HG03159 (cell line): ENCODE results near the gene SELENBP1.

Experiments
- ATAC-seq: cut with Tn5 transposase; IDR thresholded peaks from one replicate; pipeline ENCODE4 v1.9.1; 2021; ENCODE audit warnings: mild to moderate bottlenecking, moderate library complexity; ENCODE audit not compliant: unreplicated experiment

The SELENBP1 gene

DNA sequence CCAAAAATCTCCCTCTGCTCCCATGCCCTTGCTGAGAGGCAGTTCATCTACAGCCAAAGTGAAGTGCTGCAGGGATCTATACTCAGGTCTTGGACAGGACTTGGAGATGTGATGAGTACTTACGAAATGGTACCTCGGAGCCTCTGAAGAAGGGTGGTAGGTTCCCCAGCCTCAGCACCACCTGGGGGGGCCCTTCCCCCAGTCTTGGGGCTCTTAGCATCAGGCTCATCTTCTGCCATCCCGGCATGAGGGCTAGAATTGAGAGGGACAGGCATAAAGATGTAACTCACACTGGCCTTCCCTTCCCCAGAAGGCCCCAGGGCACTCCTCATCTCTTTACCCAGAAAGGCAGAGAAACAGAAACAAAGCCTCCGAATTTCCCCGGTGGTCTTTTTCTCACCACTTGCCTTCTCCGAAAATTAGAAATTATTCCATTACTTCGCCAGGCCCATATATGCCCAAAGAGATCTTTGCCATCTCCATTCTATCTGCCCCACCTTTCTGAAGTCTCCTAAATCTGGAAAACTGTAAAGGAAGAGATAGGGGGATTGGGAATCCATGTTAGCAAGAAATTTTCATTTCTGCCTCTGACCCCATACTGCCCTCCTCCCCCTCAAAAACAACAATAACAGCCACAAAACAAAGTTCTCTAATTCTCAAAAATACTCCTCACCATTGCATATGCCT is 26.3 kb downstream of the SELENBP1 start:
- no peak for ATAC-seq

DNA sequence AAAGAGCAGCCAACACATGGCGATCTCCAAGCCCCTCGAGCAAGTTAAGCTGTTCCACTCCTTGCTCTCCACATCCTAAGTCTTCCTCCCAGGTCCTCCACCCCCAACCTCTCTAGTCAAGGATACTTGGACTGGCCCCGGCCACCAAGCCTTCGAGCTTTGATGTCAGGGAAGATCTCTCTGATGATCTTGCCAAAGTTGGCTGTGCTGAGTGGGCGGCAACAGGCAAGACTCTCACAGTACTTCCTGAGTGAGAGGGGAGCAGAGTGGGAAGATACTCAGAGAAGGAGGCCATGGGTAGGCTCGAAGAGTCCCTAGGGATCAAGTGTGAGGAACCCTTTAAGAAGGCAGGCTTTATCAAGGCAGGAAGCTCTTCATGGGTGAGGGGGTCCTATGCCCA is 28.2 kb downstream of the SELENBP1 start:
- no peak for ATAC-seq

DNA sequence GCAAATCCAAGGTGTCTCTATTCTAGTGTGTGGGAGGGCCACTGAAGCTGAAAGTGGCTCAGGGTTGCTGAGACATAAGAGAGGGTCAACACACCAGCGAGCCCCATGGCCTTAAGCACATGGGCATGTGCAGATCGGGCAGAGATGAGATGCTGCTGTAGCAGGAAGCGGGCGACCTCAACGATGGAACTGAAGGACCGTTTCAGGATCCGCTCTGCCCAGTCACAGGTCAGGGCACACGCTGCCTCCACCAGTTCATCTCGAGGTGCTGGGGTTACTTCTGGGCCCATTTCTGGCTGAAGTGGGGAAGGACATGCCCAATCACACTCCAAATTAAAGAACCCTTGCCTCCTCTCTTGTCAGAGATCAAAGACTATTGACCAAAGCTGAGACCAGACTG is 28.9 kb downstream of the SELENBP1 start:
- ATAC-seq = no peak

DNA sequence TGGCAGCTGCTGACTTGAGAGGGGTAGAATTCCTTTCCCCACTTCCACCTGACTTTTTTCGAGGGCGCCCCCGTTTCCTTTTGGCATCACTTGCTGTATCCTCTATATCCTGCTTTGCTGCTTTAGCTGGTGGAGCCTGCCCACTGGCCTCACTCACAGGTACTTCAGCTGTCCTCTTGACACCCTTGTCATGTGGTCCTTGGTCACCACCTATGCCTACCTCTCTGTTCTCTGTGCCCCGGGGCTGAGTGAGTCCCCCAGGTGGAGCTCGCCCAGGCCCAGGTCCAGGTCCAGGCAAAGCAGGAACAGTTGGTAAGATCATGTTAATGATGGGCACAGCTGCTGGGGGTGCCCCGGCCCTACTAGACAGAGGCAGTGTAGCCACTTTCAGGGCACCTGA is 29.9 kb downstream of the SELENBP1 start:
- no peak for ATAC-seq

DNA sequence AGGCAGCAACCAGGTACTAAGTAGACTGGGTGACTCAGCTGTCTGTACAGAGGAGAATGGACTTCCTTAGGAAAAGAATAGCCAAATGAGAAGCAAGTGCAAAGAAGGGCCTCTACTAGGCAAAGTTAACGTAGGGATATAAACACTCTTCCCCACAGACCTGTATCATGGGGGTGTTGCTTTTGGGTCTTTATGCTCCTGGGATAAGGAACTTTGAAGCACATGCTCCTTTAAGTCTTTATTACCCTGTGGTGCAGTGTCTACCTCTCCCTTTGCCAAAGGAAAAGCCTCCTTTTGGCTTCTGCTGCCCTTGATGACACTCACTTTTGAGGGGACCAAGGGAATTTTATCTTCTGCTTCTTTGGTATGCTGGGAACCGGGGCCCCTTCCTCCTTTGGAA is 30.5 kb downstream of the SELENBP1 start:
- no peak for ATAC-seq

DNA sequence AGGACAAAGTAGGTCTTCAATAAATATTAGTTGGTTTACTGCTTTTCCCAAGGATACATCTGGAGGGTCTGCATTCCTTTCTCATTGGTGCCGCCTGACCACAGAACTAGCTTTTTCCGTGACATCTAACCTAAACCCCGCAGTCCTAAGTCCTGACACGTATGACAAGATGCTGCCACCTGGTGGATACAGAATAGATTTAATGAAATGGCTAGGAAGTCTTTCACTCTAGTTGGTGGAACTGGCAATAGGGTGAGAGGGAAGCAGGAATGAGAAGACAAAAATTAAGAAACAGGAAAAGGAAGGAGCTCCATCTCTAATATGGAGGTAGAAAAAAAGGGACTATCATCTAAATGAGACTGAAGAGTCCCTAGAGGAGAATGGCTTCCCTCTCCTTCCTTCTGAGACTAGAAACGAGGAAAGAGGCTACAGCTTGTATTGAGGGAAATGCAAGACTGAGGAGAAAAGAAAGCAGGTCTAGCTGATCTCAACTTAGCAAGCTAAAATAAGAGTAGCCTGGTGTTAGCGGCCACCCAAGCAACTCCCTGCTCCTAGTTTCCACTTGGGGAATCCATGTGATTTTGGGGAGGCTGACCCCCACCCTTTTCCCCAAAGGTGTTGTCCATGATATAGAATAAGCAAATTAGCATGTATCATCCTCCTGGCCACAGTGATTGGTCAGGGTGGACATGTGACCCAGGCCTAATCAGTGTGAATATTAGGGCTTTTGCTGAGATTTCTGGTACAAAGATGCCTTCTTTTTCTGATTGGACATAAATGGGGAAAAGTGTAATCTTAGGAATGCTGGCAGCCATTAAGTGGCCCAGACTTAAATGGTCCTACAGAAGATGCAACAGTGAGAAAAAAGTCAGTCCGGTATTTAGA is 31.4 kb downstream of the SELENBP1 start:
- ATAC-seq = no peak

DNA sequence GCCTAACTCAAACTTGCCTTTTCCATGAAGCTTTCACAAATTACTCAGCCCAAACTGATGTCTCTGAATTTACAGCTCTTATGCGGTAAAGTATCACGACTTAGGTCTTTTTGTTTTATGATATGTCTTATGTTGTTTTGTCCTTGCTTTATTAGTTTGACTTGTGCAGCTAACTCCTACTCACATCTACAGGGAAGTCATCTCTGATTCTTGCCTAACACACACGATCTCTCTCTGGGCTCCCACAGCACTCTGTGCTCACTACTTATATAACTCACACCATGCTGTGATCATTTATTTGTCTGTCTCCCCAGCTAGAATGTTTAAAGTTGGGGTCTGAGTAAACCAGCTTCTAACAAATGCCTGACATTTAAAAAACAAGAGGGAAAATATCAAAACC is 35.9 kb downstream of the SELENBP1 start:
- no peak for ATAC-seq

DNA sequence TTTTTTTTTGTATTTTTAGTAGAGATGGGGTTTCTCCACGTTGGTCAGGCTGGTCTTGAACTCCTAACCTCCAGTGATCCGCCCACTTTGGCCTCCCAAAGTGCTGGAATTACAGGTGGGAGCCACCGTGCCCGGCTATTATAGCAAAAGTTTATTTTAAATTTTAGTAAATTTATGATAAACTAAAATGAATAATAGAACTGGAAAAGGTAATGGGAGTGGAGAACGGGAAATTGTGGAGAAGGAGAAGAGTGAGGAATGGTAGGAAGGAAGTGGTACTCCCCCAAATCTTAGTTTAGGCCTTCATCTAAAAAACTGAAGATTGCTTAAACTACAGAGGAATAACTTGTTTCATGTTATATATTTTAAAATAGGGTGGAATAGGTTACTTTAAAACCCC is 37.7 kb downstream of the SELENBP1 start:
- ATAC-seq = no peak

DNA sequence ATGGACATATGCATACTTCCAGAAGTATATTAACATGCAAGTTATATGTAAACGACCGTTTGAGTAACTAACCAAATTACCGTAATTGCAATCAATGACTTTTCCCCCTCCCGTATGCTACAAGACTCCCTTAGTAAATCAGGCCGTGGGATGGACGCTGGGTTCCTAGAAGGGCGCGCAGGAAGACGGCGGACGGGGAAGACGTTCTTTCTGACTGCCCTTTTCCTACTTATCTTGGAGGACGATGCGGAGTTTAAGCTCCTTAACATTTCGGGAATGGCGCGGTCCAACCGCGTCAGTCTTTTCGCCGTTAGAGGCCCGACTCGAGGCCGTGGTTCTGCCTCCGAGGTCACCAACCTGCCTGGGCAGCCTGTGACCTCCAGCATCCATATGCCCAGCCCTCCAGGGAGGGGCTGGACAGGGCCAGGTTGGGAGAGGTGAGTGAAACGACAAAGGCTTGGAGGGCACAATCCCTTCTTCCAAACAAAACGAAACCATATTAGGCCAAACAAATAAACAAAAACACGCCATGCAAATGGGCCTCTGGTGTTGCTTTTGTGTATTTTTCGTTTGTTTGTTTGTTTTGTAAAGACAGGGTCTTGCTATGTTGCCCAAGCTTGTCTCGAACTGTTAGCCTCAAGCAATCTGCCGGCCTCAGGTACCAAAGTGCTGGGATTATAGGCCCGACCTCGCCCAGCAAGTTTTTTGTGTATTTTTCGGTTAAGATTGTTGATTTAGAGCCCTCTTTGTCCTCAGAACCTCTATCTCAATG is 44.4 kb downstream of the SELENBP1 start:
- no peak for ATAC-seq

DNA sequence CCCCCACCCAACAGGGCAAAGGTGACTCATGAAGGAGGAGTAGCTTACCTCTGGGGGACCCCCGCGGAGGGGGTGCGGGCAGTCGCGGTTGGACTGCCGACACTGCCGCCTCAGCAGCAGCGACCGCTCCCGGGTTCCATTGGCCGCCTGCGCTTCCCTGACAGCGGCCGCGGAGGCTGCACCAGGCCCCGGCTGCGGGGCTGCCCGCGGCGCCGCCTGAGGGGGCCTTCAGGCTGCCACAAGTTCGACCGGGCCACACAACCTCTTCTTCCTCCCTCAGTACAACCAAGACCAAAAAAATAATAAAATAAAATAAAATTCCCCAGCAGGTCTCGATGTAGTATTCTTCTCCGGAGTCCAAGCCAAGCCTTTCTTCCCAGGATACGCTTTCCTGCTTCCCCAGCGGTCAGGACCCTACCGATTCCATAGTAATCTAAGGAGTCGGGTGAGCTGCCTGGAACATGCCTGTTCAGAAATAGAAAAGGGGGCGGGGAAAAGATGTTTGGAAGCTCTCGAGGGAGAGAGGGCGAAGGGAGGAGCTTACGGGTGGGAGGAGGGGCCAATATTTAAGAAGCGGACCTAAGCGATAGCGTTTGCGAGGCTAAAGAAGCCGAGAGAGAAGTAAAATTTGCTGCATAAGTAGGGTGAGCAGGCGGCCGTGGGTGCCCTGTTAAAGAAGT is 45.1 kb downstream of the SELENBP1 start, which contains the start of gene PI4KB:
TSS of gene PI4KB (minus strand) at position 194 of the 680 bp plus-strand sequence. CDS start 10,935 bp downstream, outside the sequence.
- peak; percentile 74 for ATAC-seq

DNA sequence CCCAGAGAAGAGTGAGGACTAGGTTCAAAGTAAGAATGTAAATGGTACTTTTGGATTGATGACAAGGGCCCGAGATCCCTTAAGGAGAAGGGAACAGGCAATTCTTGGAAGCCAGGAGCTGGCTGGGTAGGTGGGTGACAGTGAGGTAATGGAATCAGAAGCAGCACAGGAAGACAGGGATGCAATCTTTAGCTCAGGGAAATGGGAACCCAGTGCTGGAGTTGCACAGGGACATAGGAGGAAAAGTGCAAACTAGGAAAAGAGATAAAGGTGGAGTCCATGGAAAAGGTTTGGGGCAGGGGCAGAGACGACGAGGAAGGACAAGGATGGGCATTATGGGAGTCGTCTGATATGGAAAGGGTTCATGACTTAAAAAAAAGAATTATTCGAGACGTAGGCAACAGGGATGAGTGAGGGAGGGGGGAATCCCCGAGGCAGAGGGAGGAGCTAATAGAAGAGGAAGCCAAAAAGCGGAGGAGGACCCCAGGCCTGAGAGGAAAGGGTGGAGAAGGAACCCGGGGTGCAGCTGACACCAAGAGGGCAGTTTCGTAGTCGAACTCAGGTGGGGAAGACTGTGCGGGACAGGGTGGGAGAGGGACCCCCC is 45.8 kb downstream of the SELENBP1 start:
- ATAC-seq = peak; percentile 49

DNA sequence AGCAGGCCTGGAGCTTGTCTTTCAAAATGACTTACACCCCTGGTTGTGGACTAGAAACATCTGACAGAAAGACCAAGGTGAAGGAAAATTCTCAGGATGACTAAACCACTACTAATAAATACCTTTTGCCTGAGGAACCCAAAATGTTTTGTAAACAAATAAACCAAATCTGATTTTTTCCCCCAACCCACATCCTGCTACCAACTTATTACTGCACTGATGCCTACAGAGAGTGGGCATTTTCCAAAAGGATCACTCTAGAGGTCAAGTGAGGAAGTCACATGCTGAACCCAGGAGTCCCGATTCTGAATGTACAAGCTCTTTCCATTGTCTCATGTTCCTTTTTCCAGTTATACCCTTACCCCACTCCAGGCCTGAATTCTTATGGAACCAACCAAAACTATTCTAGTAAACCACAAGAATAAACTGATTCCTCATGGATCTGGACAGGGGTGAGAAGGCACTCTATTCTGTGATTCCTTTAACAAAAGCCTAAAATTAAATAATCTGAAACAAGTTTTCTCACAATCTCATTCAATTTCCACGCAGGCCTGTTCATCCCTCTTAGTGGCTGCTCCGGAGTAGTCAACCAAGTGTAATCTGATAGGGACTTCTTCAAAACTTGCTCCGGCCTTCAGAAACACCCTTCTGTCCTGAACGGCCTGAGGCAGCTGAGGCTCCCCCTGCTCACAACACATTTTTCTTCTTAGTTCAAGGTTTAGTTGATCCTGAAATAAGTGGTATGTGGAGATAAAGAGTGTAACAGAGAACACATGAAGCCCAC is 46.7 kb downstream of the SELENBP1 start:
- no peak for ATAC-seq

DNA sequence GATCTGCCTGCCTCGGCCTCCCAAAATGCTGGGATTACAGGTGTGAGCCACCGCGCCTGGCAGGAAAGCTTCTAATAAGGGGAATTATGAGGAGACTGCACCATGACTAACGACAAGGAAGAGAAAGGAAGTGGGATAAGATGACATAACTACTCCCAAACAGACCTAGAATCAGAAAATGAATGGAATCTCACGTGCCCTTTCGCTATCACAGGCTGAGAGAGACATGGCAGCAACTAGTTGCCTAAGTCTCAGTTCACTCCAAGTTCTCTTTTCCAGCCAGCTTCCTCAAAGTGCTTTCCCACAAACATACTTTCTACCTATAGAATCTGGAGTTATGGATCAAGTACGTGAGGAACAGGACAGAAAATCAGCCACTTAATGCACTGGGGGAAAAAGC is 47.3 kb downstream of the SELENBP1 start:
- no peak for ATAC-seq

DNA sequence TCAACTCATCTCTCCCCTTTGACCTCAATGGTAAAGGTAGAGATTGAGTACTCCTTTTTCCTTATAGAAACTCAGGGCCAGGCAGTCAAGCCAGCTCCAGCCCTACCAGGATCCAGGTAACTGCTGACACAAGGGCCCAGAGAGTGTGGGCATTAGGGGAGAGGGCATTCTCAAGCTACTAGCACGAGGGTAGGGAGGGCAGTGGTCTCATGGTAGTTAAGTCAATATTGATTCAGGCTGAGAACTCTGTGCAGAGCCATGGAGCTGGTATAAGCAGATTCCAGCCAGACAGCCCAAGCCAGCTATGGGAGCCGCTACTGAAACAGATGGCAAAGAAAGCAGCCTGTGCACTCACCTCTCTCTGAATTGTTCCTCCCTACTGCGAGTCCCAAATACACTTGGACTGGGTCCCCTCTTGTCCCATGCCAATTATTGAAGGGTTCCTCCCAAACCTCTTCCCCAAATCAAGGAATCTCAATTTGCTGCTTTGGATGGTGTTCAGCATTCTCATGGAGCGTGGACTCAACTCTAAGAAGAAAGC is 48.0 kb downstream of the SELENBP1 start:
- ATAC-seq = no peak

DNA sequence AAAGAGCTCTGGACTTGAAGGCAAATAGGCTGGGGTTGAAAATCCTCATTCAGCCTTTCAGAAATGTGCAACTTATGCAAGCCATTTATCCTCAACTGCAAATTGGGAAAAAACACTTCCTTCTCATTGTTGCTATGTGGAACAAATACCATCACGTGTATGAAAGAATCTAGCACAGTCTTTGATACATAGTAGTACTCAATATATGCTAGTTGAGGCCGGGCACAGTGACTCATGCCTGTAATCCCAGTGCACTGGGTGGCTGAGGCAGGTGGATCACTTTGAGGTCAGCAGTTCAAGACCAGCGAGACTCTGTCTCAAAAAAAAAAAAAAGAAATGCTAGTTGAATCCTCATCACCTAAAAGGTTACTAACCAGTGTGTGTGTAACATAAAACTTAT is 53.5 kb downstream of the SELENBP1 start:
- ATAC-seq = no peak

DNA sequence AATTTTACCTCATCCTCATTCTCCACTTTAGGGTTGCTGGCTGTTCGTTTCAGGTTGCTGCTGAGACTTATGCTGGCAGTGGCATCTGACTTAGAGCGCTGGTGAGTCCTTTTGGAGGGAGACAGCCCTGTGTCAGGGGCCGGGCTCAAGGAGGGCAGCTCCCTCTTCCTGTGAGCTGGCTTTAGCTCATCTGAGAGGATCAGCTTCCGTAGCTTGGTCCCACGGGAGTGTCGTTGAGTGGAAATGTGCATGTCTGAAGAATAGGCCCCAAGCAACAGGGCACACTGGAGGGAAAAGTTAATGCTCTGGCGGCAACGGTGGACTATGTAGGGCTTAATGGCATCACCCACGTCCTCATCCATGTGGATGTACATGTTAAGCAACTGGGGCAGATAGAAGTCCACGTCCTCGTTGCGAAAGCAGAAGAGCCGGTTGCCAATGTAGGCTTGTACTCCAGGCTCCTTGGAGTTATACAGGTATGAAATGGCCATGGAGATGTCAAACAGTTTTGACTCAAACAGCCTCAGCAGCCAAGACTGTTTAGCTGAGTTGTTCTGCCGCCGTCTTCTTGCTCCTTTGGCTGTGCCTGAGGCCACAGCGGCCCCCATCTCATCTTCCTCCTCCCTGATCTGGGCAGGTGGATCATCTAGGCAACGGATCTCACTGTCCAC is 56.8 kb downstream of the SELENBP1 start:
- no peak for ATAC-seq
